Peyer's patch (tissue), 4 donors: Measurements from ENCODE around the gene VPS52. TPM values are rescaled to one million over a fixed set of nuclear protein-coding genes. Genes with fewer than 3 reads are reported as not detected.

Experiments
- DNase-seq, 3 donors: peaks; one replicate each; pipeline ENCODE4 v3.0.0-alpha.2; 2017 to 2019
- H3K27ac ChIP-seq, 4 donors: fragments of 200-600 bp; sonication (generic); one replicate each; pipeline ENCODE4 v1.5.1; 2016 to 2019
- H3K27me3 ChIP-seq, 2 donors: fragments of 200-600 bp; sonication (generic); one replicate each; pipeline ENCODE4 v1.5.1; 2019
- H3K36me3 ChIP-seq, 3 donors: fragments of 200-600 bp; sonication (generic); one replicate each; pipeline ENCODE4 v1.5.1; 2016 to 2019
- H3K4me1 ChIP-seq, 4 donors: fragments of 200-600 bp; sonication (generic); one replicate each; pipeline ENCODE4 v1.5.1; 2016 to 2019
- H3K4me3 ChIP-seq, 4 donors: fragments of 200-600 bp; sonication (generic); 1 replicate in 3 of 4; 2 replicates in 1 of 4; pipeline ENCODE4 v1.5.1; 2016 to 2019; ENCODE audit warnings: mild to moderate bottlenecking in 1 of 4
- H3K9me3 ChIP-seq, 4 donors: fragments of 200-600 bp; sonication (generic); one replicate each; pipeline ENCODE4 v1.5.1; 2016 to 2019; ENCODE audit warnings: mild to moderate bottlenecking in 1 of 4
- POLR2A ChIP-seq, 2 donors: fragments of 450-650 bp; IDR thresholded peaks; one replicate each; pipeline ENCODE4 v1.5.1; 2017; ENCODE audit warnings: antibody characterized with exemption in 2 of 2, mild to moderate bottlenecking in 2 of 2, moderate library complexity in 2 of 2
- total RNA-seq, 4 donors: library from RNA; depleted of rRNA; stranded (reverse); fragments of >200 nt; gene quantifications; one replicate each; pipeline ENCODE4 v1.1.0, GENCODE V29; 2016
- TF ChIP-seq, protein P1 (sequence below), 6 experiments: fragments of 450-650 bp in 4 of 6; fragments of 200-600 bp in 2 of 6; sonication (generic) in 1 of 6; IDR thresholded peaks; one replicate each; pipeline ENCODE4 v1.5.1; 2017 to 2019; ENCODE audit warnings: antibody characterized with exemption in 6 of 6, mild to moderate bottlenecking in 3 of 6, moderate library complexity in 1 of 6

VPS52 gene
- total RNA-seq, 4 donors from 2014 or later, result 56.7 to 132 (median 95.8) TPM

GRCh38 chr6:33207552-33208090, 64.1 kb downstream of the VPS52 start:
- Histone ChIP-seq H3K4me3 (peak overlapping the region; percentile 82 to 89 (median 88)), H3K27ac (peak overlapping the region; percentile 91 to 98 (median 94)), H3K4me1 (peaks cover 0 to 35% (median 12%) of the 10 kb centered on the region in 4 donors), H3K27me3 (no peaks in the 10 kb centered on the region), H3K36me3 (peaks cover 0 to 32% (median 0%) of the 10 kb centered on the region in 3 donors), H3K9me3 (no peaks in the 10 kb centered on the region)
- TF ChIP-seq POLR2A (IDR thresholded peaks at IDR 0.05), result no peak
- TF ChIP-seq, protein P1, sequence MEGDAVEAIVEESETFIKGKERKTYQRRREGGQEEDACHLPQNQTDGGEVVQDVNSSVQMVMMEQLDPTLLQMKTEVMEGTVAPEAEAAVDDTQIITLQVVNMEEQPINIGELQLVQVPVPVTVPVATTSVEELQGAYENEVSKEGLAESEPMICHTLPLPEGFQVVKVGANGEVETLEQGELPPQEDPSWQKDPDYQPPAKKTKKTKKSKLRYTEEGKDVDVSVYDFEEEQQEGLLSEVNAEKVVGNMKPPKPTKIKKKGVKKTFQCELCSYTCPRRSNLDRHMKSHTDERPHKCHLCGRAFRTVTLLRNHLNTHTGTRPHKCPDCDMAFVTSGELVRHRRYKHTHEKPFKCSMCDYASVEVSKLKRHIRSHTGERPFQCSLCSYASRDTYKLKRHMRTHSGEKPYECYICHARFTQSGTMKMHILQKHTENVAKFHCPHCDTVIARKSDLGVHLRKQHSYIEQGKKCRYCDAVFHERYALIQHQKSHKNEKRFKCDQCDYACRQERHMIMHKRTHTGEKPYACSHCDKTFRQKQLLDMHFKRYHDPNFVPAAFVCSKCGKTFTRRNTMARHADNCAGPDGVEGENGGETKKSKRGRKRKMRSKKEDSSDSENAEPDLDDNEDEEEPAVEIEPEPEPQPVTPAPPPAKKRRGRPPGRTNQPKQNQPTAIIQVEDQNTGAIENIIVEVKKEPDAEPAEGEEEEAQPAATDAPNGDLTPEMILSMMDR (IDR thresholded peaks at IDR 0.05), result no peak
- peak in 2 of 3 donors; percentile 63 to 75 for DNase-seq

DNA sequence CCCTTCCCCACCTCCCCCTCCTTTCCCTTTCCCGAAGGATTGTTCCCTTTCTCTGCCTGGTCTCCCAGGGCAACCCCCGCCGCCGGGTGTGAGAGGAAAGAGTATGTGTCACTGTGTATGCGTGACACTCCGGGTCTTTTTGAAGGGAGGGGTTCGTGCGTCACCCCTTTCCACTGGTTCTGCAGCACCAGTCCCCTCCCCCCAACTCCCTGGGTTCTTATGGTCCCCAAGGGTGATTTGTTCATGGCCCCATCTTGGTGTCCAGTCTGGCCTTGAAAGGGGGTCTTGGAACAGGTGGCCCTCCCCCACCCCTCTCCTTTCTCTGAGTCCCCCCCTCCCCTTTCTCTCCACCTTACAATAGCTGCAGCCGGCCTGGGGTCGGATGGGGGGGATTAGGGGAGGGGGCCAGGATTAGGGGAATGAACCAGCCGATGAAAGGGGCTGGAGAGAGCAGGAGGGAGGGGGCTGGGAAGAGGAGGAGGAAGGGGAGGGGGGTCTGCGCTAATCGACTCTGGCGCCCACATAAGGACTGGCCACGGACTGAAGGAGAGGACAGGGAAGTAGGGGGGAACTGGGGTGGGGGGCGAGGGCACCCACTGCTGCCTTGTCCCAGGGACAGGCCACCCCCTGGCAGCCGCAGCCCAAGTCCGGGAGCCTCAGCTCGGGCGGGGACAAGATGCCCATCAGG, 64.7 kb downstream of the VPS52 start:
- Histone ChIP-seq H3K9me3 (no peaks in the 10 kb centered on the region), H3K4me3 (peak overlapping the region in 3 of 4 donors; percentile 82 to 89 (median 87)), H3K36me3 (peaks cover 0 to 39% (median 0%) of the 10 kb centered on the region in 3 donors), H3K27ac (peak overlapping the region in 3 of 4 donors; percentile 91 to 98 (median 94)), H3K27me3 (no peaks in the 10 kb centered on the region), H3K4me1 (peaks cover 0 to 38% (median 13%) of the 10 kb centered on the region in 4 donors)
- DNase-seq, result no peak
- TF ChIP-seq, protein P1 (IDR thresholded peaks at IDR 0.05), result no peak
- no peak for TF ChIP-seq POLR2A (IDR thresholded peaks at IDR 0.05)

GRCh38 chr6:33206027-33206863, 65.4 kb downstream of the VPS52 start:
- no peak overlapping the region for H3K27ac ChIP-seq
- TF ChIP-seq, protein P1 (IDR thresholded peaks at IDR 0.05), result no peak
- TF ChIP-seq POLR2A (IDR thresholded peaks at IDR 0.05), result no peak
- H3K9me3 ChIP-seq, result no peaks in the 10 kb centered on the region
- DNase-seq, result no peak
- peaks cover 0 to 46% (median 21%) of the 10 kb centered on the region in 4 donors for H3K4me1 ChIP-seq
- H3K36me3 ChIP-seq, result peaks cover 0 to 31% (median 0%) of the 10 kb centered on the region in 3 donors
- H3K27me3 ChIP-seq, result no peaks in the 10 kb centered on the region
- H3K4me3 ChIP-seq, result no peak overlapping the region

- Histone ChIP-seq H3K4me1 (peaks cover 0 to 46% (median 23%) of the 10 kb centered on the region in 4 donors), H3K27me3 (no peaks in the 10 kb centered on the region), H3K36me3 (peaks cover 0 to 27% (median 0%) of the 10 kb centered on the region in 3 donors), H3K4me3 (peak overlapping the region; percentile 74 to 84 (median 83)), H3K27ac (peak overlapping the region; percentile 72 to 84 (median 77)), H3K9me3 (no peaks in the 10 kb centered on the region)
- DNase-seq, result no peak
- TF ChIP-seq POLR2A (IDR thresholded peaks at IDR 0.05), result no peak
- TF ChIP-seq, protein P1 (IDR thresholded peaks at IDR 0.05), result no peak
Observed at GRCh38 chr6:33205191-33206026, 66.3 kb downstream of the VPS52 start.
